ENCODE data around the gene TSKS.

The TSKS gene

GRCh38 chr19:49787746-49788145 is 24.6 kb upstream of the TSKS start:
- Histone ChIP-seq H3K9me3 (replicated peaks; ENCODE audit: insufficient read depth, low read length) (no peaks in the 10 kb centered on the region), H3K9me2 (replicated peaks; ENCODE audit: insufficient read depth, low read length) (no peaks in the 10 kb centered on the region), H3F3A (ENCODE audit: insufficient read depth, low read length) (no peaks in the 10 kb centered on the region), H3K4me1 (ENCODE audit: low read length) (no peaks in the 10 kb centered on the region), H3K79me2 (ENCODE audit: low read length) (no peaks in the 10 kb centered on the region), H3K27me3 (replicated peaks; ENCODE audit: insufficient read depth, low read length) (no peaks in the 10 kb centered on the region), H3K4me3 (ENCODE audit: low read length) (no peak overlapping the region), H2AFZ (ENCODE audit: low read length) (no peak overlapping the region), H3K27ac (ENCODE audit: low read length) (no peak overlapping the region), H4K20me1 (ENCODE audit: insufficient read depth, low read length) (no peaks in the 10 kb centered on the region), H3K36me3 (replicated peaks; ENCODE audit: insufficient read depth, low read length) (no peaks in the 10 kb centered on the region), H3K4me2 (ENCODE audit: low read depth, low read length) (no peak overlapping the region), H3K9ac (ENCODE audit: low read length) (no peak overlapping the region)
- TF ChIP-seq EZH2phosphoT487 (IDR thresholded peaks at IDR 0.05; ENCODE audit: low read length) (no peak), CTCF (IDR thresholded peaks at IDR 0.05; ENCODE audit: low read length) (no peak), EZH2 (optimal IDR thresholded peaks at IDR 0.05; ENCODE audit: low read depth, low read length) (no peak)
- DNase-seq, result no peak

DNA sequence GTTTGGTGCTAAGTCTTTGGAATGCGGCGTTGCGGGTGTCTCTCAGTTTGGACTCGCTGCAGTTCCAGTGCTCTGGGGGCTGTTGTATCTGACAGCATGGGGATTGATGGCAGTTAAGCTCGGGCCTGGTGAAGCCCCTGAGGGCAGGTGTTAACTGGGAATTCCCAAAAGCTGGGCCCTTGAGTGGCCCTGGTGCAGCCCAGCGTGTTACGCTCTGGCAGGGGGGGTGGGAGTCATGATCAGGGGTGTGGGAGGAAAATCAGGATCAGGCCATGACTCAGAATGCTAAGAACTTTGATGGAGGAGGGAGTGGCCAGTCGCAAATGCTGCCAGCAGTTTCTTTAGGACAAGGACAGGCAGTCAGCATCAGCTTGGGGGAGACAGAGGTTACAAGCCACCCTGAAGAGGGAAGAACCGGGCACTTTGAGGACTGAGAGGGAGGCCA is 23.3 kb upstream of the TSKS start:
- no peak for TF ChIP-seq EZH2phosphoT487 (IDR thresholded peaks at IDR 0.05; ENCODE audit: low read length)
- no peak for TF ChIP-seq CTCF (IDR thresholded peaks at IDR 0.05; ENCODE audit: low read length)
- TF ChIP-seq EZH2 (optimal IDR thresholded peaks at IDR 0.05; ENCODE audit: low read depth, low read length), result no peak
- Histone ChIP-seq H3K27ac (ENCODE audit: low read length) (no peak overlapping the region), H2AFZ (ENCODE audit: low read length) (no peak overlapping the region)

GRCh38 chr19:49782515-49782914 is 19.4 kb upstream of the TSKS start:
- Histone ChIP-seq H3K27ac (ENCODE audit: low read length) (no peak overlapping the region), H3K9ac (ENCODE audit: low read length) (no peak overlapping the region), H3K4me3 (ENCODE audit: low read length) (no peak overlapping the region), H3K36me3 (replicated peaks; ENCODE audit: insufficient read depth, low read length) (no peaks in the 10 kb centered on the region), H2AFZ (ENCODE audit: low read length) (no peak overlapping the region), H3F3A (ENCODE audit: insufficient read depth, low read length) (no peaks in the 10 kb centered on the region), H3K4me2 (ENCODE audit: low read depth, low read length) (no peak overlapping the region), H4K20me1 (ENCODE audit: insufficient read depth, low read length) (no peaks in the 10 kb centered on the region), H3K79me2 (ENCODE audit: low read length) (no peaks in the 10 kb centered on the region), H3K4me1 (ENCODE audit: low read length) (no peaks in the 10 kb centered on the region), H3K27me3 (replicated peaks; ENCODE audit: insufficient read depth, low read length) (no peaks in the 10 kb centered on the region), H3K9me2 (replicated peaks; ENCODE audit: insufficient read depth, low read length) (no peaks in the 10 kb centered on the region), H3K9me3 (replicated peaks; ENCODE audit: insufficient read depth, low read length) (no peaks in the 10 kb centered on the region)
- no peak for DNase-seq
- TF ChIP-seq EZH2phosphoT487 (IDR thresholded peaks at IDR 0.05; ENCODE audit: low read length) (no peak), EZH2 (optimal IDR thresholded peaks at IDR 0.05; ENCODE audit: low read depth, low read length) (no peak), CTCF (IDR thresholded peaks at IDR 0.05; ENCODE audit: low read length) (no peak)

More for the DNA sequence above, 23.3 kb upstream of the TSKS start:
- Histone ChIP-seq H3K9me2 (replicated peaks; ENCODE audit: insufficient read depth, low read length) (no peaks in the 10 kb centered on the region), H3K36me3 (replicated peaks; ENCODE audit: insufficient read depth, low read length) (no peaks in the 10 kb centered on the region), H4K20me1 (ENCODE audit: insufficient read depth, low read length) (no peaks in the 10 kb centered on the region), H3K4me3 (ENCODE audit: low read length) (no peak overlapping the region), H3K9ac (ENCODE audit: low read length) (no peak overlapping the region), H3F3A (ENCODE audit: insufficient read depth, low read length) (no peaks in the 10 kb centered on the region), H3K9me3 (replicated peaks; ENCODE audit: insufficient read depth, low read length) (no peaks in the 10 kb centered on the region), H3K79me2 (ENCODE audit: low read length) (no peaks in the 10 kb centered on the region), H3K27me3 (replicated peaks; ENCODE audit: insufficient read depth, low read length) (no peaks in the 10 kb centered on the region), H3K4me2 (ENCODE audit: low read depth, low read length) (no peak overlapping the region), H3K4me1 (ENCODE audit: low read length) (no peaks in the 10 kb centered on the region)
- no peak for DNase-seq
